GM21576 (cell line): ENCODE results near the gene LMX1A.

Experiments
- ATAC-seq: cut with Tn5 transposase; IDR thresholded peaks from one replicate; pipeline ENCODE4 v1.9.1; 2021; ENCODE audit warnings: mild to moderate bottlenecking, moderate library complexity; ENCODE audit not compliant: unreplicated experiment

Gene LMX1A

DNA sequence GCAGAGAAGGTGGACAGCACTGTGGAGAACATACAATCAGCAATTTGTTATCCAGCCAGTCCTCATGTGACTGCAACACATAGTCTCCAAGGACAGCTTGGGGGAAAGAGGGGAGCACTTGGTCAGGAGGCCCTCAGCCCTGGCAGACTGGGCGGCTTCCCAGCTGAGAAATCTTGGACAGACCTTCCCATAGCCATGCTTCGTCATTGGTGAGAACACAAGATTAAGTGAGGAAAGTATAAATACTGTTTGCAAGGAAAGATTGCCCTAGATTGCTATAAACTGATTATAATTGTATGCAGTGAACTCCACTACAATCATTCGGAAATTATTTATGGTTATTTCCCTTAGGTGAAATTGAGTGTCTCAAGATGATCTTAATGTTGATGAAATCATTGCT is 131.5 kb downstream of the LMX1A start:
- ATAC-seq, result no peak

DNA sequence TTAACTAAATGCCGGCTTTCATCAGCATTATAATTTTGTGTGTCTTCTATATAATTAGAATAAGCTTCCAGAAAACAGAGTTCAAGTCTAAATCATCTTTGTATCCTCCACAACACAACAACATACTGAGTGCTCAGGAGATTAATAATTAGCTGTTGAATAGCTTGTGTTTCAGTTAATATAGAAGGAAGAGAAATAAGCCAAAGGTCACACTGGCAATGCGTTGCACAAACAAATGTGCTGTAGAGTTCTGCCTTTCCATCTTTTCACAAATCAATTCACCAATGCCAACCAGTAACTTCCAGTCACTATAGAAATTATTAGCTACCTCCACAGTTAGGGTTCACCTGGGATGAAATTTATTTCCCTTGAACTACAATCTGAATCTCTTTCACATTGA is 132.0 kb downstream of the LMX1A start:
- ATAC-seq, result no peak

DNA sequence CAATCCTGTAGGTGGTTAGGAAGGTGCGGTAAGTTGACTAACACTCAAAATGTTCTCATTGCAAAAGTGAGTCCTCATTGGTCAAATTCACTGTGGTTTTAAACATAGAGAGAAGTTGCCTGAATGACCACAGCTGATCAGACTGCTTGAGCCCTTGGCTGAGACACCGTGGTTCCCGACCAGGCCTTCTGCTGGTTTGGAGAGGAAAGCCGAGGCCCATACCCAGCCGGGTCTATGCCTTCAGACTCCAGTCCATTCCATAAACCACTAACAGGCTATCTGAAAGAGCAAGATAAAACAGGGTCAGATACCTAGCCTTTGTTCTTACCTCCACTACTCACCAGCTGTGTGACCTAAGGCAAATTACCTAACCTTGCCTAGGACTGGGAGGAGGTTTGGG is 133.9 kb downstream of the LMX1A start:
- ATAC-seq, result no peak

DNA sequence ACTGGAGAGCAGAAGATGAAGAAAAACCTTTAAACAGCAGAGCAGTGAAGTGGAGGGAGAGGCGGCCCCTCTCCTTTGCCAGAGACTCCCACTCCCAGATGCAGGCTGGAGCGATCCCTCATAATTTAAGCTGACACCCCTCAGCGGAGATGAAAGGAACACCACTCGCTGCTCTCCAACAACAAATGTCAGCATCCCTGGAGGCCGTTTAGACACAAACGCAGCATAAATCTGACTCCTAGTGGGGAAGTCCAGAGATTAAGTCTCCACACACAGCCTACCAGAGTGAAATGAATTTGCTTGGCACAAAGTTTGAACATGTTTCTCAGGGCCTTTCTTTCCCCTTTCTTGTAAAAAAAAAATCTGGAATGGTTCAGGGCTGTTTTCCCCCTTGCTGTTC is 137.8 kb downstream of the LMX1A start:
- ATAC-seq, result no peak

DNA sequence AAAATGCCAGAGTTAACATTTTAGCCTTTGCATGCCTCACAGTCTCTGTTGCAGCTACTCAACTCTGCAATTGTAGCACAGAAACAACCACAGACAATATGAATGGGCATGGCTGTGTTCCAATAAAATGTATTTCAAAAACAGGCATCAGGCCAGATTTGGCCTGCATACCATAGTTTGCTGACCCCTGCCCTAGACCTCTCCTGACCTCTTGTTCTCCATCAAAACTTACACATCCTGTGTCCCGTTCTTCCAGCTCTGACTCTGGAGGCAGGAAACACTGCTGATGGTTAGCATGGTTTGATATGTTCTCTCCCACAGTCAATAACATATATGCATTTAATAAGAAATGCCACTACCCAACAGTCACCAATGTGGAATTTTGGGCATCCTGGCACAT is 138.6 kb downstream of the LMX1A start:
- no peak for ATAC-seq

DNA sequence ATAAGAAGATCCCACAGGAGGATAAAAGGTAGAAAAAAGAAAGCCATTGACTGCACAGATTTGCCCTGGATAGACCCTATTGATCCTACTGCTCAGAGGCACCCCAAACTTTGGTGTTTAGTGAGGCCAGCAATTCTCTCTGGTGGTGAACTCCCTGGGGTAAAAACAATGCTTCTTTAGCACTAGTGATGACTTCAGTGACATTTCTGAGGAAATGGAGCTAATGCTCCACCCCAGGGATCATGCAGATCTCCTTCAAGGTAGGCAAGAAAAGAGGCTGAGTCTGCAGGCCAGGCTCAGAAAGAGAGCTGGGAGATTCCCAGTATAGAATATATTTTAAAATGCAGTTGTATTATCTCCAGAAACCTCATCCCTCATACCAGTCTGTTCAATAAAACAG is 140.3 kb downstream of the LMX1A start:
- no peak for ATAC-seq

DNA sequence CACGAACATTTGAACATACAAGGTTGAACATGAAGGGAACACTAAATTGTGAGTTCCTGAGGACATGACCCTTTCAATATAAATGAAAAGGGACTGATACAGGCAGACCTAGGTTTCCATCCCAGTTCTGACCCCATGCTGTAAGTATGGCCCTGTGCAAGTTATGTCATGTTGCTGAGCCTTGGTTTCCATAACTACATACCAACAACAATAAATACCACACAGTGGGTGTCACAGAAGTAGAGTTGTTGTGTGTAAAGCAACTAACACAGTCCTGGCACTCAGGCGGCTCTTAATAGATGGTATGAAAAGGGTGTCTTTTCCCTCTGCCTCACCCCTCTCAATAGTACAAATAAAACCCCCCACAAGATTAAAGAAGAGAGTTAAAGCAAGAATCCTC is 140.8 kb downstream of the LMX1A start:
- no peak for ATAC-seq

DNA sequence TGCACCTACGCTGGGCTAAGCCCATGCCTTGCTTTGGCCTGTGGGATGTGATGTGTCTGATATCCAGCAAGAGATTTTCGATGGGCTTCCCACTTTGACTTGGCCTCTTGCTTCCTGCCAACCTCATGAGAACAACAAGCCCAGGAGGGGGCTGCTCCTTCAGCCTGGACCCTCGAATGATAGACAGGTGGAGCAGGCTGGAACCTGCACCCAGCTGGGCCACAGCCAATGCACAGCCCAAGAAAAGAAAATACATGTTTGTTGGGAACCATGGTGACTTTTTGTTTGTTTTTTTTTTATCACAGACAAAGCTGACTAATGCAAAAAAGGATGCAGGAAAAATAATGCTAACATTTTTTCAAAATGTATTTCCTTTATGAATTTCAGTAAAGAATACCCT is 144.3 kb downstream of the LMX1A start:
- no peak for ATAC-seq

DNA sequence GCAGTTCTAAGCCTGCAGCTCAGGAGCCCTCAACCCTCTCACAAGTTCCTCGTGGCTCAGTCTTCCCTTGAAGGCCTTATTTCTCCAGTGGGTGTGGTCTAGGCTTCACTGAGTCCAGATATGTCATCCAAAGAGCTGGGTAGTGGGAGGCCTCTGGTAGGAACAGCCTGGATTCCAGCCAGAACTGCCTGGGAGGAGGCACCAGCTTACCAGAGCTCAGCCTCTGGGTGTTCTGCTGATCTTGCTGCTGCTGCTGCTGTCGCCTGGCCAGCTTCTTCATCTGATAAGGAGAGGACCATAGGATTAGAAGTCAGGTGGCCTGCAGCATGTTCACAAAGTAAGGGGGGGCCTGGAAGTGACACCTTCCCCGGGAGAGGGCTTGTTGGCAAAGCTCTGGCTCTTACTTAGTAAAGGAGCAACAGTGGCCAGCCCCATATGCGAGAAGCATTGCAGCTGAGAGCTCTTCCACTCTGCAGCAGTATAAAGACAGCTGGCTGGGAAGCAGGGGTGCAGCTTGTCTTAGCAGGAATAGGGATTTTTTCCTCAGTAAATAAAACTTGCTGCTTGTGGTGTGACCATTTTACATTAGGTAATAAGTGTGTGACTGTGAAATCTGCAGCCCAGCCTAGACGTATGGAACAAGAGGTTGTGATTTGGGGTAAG is 148.5 kb downstream of the LMX1A start:
- no peak for ATAC-seq

DNA sequence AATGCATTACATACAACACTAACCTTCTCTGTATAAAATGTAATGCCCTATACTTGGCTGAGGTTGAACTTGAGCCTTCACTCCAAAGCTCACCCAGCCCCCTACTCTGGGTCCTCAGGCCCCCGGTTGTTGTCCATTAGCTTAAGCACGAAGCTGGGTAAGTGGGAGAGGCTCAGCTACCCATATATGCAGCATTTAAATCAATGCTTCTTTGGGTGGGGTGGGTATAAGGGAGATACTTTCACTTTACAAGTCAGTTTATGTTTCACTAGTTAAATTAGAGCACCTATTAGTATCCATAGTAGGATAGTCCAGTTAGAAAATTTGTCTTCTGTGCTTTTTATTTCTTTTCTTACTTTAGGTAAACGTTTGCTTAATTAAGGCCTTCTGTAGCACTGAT is 151.4 kb downstream of the LMX1A start:
- ATAC-seq, result no peak

DNA sequence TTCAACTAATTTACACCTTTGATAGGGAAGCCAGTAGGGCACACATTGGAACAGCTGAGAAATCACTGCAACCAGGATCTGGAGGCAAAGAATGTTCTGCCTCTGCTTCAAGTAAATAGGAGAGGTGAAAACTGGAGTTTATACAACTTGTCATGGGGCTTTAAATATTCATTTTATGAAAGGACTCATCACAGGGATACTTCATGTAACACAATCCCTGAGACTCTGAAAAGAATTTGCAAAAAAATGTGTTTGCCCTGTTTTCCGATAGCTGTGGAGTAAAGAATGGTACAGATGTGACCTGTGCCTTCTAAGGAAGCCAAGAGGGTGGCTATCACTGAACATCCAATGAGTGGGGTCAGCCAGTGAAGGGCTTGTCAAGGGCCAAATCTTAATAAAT is 152.0 kb downstream of the LMX1A start:
- no peak for ATAC-seq

DNA sequence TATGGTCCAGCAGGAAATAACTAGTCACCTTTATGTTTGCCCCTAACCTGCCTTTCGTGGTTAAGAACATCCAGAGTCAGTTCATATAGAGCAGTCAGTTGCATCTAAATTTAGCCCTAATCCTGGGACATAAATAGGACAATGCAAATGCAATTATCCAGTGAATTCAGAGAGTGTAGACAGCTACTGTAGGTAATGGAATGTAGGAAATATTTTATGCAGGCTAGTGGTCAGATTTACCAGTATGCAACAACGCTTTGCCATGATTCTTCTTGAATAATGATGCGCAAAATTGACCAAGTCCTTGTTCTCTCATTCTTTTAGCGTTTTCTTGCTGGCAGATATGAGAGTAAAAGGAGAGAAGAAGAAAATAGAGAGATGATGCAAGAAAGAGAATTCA is 165.4 kb downstream of the LMX1A start:
- ATAC-seq, result no peak

DNA sequence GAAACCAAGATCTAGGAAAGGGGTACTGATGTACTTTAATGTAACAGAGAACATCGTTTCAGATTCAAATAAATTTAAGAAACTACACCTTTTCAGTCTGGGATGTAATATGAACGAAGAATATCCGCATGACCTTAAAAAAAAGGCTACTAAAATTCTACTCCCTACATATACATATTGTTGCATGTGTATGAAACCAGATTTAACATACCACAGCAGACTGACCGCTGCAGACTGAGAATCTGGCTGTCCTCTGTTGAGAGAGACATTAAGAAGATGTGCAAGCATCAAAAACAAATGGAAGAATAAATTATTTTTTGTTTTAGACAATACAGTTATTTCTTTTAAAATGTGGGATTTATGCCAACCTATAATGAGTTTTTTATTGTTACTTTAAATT is 166.6 kb downstream of the LMX1A start:
- ATAC-seq, result no peak

DNA sequence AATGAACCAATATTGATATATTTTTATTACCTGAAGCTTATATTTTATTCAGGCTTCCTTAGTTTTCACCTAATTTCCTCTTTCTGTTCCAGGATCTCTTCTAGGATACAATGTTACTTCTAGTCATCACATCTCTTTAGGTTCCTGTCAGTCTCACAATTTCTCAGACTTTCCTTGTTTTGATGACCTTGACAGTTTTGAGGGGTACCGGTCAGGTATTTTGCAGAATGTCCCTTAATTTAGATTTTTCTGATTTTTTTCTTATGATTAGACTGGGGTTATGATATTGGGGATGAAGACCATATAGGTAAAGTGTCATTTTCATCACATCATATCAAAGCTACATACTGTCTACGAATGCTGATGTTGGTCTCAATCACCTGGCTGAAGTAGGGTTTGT is 167.5 kb downstream of the LMX1A start:
- ATAC-seq, result no peak

DNA sequence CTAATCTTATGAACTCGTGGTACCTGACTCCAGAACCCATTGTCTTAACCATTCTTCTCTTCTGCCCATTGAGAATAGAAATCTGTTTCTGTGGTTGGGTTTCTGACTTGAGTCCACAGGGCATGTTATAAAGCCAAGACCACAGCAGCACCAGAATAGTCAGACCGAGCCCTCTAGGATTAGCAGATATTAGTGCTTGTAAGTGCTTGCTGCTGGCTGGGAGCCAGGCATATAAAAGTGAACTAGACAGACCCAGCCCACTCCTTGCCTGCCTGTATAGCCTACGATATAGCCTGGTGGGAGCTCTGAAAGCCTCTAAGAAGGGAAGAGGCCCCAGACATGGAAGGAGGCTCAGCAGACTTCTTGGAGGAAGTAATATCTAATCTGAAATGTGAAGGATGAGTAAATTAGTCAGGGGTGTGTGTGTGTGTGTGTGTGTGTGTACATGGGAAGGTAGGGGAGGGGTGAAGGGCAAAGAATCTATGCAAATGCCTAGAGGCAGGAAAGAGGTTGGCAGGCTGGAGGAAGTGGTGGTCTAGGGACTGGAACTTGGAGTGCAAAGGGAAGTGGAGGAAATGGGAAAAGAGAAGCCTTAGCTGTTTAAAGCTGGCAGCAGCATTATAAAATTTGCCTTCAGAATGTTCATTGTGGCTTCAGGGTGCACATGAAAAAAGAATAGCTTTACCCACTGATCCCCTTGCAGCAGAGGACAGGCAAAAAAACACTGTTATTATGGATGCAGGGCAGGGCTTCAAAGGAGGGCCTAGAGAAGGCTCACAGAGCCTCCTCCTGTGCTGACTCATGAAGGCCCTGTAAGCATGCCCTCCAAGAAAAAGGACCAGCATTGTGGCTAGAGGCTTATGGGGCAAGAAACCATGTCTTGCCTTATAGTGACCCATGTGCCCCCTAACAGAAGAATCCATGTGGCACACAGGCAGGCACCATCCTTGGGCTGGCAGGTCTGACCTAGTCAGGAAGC is 169.2 kb downstream of the LMX1A start:
- ATAC-seq, result no peak

DNA sequence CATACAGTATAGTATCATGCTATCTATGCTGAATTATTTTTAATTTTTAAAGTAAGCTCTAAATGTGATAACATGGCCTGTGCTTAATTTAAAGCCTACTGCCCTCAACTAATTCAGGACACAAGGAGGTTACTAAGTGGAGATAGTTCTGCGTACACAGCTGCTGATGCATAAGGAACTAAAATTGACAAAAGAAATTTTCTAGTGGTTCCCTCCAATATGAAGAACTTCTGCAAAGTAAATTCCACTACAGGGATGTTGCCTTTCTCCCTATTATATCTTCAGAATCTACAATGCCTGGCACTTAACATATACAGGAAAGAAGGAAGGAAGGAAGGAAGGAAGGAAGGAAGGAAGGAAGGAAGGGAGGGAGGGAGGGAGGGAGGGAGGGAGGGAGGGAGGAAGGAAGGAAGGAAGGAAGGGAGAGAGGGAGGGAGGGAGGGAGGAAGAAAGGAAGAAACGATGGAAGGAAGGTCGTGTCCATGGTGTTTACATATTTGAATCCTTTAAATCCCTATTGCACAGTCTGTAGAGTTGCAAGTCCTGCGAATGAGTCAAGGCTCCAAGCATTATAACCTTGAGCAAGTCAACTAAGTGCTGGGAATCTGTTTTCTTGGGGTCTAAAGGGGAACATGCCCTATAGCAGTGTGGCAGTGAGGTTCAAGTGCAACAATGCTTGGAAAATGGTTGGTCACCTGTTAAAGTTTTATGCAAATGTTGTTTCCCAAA is 171.2 kb downstream of the LMX1A start:
- ATAC-seq, result no peak

DNA sequence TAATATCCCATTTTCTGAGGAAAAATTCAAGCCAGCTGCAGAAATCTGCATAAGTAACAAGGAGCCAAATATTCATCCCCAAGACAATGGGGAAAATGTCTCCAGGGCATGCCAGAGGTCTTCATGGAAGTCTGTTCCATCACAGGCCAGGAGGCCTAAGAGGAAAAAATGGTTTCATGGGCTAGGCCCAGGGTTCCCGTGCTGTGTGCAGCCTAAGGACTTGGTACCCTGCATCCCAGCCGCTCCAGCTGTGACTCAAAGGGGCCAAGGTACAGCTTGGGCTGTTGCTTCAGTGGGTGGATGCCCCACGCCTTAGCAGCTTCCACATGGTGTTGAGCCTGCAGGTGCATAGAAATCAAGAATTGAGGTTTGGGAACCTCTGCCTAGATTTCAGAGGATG is 173.5 kb downstream of the LMX1A start:
- no peak for ATAC-seq

DNA sequence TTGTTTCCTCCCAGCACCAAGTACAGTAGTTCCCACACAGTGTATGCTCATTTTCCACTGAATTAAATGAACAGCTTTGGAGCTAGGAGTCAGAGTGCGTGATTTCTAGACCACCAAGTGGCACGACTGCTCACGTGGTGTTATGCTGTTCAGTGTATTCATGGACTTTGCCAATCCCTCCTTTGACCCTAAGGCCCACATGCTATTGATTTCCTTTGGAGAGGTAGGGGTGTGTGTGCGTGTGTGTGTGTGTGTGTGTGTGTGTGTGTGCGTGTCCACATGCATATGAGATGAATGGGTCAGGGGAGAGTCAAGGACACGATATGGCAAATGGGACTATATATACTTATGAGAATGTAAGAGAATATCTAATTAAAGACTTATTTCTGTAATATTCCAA is 177.2 kb downstream of the LMX1A start:
- ATAC-seq, result no peak

DNA sequence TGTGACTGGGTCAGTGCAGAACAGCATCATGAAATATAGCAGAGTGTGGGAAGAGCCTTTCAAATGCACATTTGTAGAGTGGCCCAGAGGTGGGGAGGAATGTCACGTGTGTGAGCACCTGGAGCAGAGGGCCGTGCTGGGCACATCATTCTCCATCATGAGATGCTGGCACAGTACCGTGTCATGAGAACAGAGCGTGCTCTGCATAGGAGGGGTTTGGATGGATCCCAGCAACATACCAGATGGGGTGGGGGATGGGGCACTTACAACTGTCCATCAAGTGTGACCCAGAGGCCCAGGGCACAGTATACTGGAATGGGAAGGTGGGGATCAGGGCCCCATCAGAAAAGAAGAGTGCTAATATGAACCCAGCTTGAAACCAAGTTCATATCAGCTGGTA is 182.0 kb downstream of the LMX1A start:
- ATAC-seq, result no peak

DNA sequence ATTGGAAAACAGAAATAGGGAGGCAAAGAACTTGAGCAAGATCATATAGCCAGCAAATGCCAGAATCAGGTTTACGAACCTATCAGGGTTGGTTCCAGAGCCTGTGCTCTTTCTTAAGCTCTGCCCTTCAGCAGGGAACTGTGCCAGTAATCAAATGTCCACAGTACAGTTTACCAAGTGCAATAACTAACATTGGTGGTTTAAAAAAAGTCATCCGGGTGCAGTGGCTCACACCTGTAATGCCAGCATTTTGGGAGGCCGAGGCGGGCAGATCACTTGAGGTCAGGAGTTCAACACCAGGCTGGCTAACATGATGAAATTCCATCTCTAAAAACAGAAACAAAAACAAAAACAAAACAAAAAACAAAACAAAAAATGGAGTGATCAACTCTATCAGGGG is 182.7 kb downstream of the LMX1A start:
- no peak for ATAC-seq

DNA sequence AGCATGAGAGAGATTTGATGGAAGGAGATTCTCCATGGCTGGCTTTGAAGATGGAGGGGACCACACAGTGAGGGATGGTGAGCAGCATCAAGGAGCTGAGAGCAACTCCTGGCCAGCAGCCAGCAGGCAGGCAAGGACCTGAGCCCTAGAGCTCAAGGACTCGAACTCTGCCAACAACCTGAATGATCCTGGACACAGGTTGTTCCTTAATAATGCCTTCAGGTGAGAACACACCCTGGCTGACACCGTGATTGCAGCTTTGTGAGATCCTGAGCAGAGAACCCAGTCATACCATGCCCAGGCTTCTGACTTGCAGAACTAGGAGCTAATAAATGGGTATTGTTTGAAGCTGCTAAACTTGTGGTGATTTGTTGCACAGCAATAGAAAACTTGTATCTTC is 183.1 kb downstream of the LMX1A start:
- no peak for ATAC-seq

DNA sequence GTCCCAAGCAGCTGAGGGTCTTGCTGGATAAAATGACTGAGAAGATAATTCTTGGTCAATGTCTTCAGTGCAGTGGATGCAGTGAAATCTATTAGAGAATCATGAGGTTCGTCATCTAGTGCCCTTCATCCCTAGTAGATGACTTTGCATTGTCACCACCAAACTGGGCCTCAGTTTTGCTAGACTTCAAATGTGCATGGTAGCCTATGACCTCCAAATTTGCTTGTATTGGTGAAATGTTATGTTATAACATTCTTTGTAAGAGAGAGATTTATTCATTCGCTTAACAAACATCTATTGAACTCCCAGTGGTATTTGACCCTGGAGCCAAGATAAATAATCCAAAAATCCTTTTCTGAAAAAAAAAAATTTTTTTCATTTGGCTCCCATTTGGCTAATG is 183.8 kb downstream of the LMX1A start:
- ATAC-seq, result no peak
